HFF-Myc (cell line): ENCODE measurements around the gene UPK2.

Experiments
- DNase-seq: peaks from one replicate; pipeline ENCODE4 v3.0.0-alpha.2; 2011; ENCODE audit warnings: low read depth; ENCODE audit errors: extremely low read depth
- H3K4me3 ChIP-seq: replicated peaks from 2 replicates; pipeline ENCODE4 v1.5.1; 2011; ENCODE audit warnings: low read depth, mild to moderate bottlenecking, control low read depth, low read length
- CTCF ChIP-seq: IDR thresholded peaks from 2 replicates; pipeline ENCODE4 v1.5.1; 2012; ENCODE audit warnings: mild to moderate bottlenecking, low read depth, low read length, control low read depth; ENCODE audit errors: missing control alignments

Gene UPK2

GRCh38 chr11:118996926-118997626 is 41.0 kb downstream of the UPK2 start:
- no peak for DNase-seq
- TF ChIP-seq CTCF, result peak; percentile 18
- H3K4me3 ChIP-seq, result peak overlapping the region; percentile 89

- DNase-seq, result peak; percentile 52
- H3K4me3 ChIP-seq, result peak within 1 kb of the TSS; percentile 89
- no peak for TF ChIP-seq CTCF
Measured at GRCh38 chr11:118997627-118998387, 41.7 kb downstream of the UPK2 start, which contains the start of gene CENATAC. TSS of gene CENATAC (plus strand) at chr11:118998138. CDS start at chr11:118998198, 60 bp downstream.

- no peak for DNase-seq
- peak overlapping the region; percentile 89 for H3K4me3 ChIP-seq
- no peak for TF ChIP-seq CTCF
Measured at GRCh38 chr11:118998388-118998717, 42.3 kb downstream of the UPK2 start.

- no peak for TF ChIP-seq CTCF
- peak overlapping the region; percentile 89 for H3K4me3 ChIP-seq
- DNase-seq, result peak; percentile 60
Measured at GRCh38 chr11:118998822-118999221, 42.7 kb downstream of the UPK2 start.

GRCh38 chr11:119000906-119001305 is 44.8 kb downstream of the UPK2 start:
- TF ChIP-seq CTCF, result no peak
- DNase-seq, result no peak
- H3K4me3 ChIP-seq, result no peak overlapping the region

- no peak for DNase-seq
- no peak for TF ChIP-seq CTCF
- H3K4me3 ChIP-seq, result no peak overlapping the region
Measured at GRCh38 chr11:119006656-119007055, 50.6 kb downstream of the UPK2 start.
